PC-9 (cell line): Measurements from ENCODE around the gene MUC22. TPM values are rescaled to one million over a fixed set of nuclear protein-coding genes. Genes with fewer than 3 reads are reported as not detected.

Experiments
- BruUV-seq: library from RNA; stranded (reverse); fragments of 400-500 nt; replicated peaks from 2 replicates; lab custom pipeline; 2021; lab: Mats Ljungman, UMichigan
- CTCF ChIA-PET: fragments of 300-600 bp; sonication (Branson Sonifier 250); formaldehyde crosslinking; loops from one replicate; lab custom pipeline; 2022; ENCODE audit warnings: antibody characterized with exemption; lab: Charles Lee
- POLR2A ChIA-PET: fragments of 300-600 bp; sonication (Branson Sonifier 250); formaldehyde crosslinking; loops from one replicate; lab custom pipeline; 2022; ENCODE audit warnings: antibody characterized with exemption; ENCODE audit not compliant: unreplicated experiment; lab: Charles Lee
- DNase-seq, 2 experiments: peaks; one replicate each; pipeline versions ENCODE4 v3.0.0 to v3.0.0-alpha.2; 2015 to 2022; ENCODE audit warnings: mixed read lengths in 1 of 2
- H2AFZ ChIP-seq: fragments of 200-600 bp; sonication (generic); 2 replicates; pipeline ENCODE4 v1.8.1; 2017; ENCODE audit warnings: antibody characterized with exemption
- H3F3A ChIP-seq: fragments of 200-600 bp; sonication (generic); 2 replicates; pipeline ENCODE4 v1.8.1; 2017; ENCODE audit warnings: antibody characterized with exemption, mild to moderate bottlenecking, low read depth; ENCODE audit not compliant: insufficient read depth
- H3K27ac ChIP-seq: fragments of 200-600 bp; sonication (generic); 2 replicates; pipeline ENCODE4 v1.6.1; 2016; ENCODE audit warnings: mixed run types
- H3K27me3 ChIP-seq: fragments of 200-600 bp; sonication (generic); 2 replicates; pipeline ENCODE4 v1.6.1; 2016; ENCODE audit warnings: low read depth, mixed run types; ENCODE audit not compliant: insufficient read depth
- H3K36me3 ChIP-seq: fragments of 200-600 bp; sonication (generic); 2 replicates; pipeline ENCODE4 v1.6.1; 2016; ENCODE audit warnings: low read depth, mixed run types
- H3K4me1 ChIP-seq: fragments of 200-600 bp; sonication (generic); replicated peaks from 2 replicates; pipeline ENCODE4 v1.6.1; 2016; ENCODE audit warnings: mixed run types; ENCODE audit not compliant: insufficient read depth
- H3K4me2 ChIP-seq: fragments of 200-600 bp; sonication (generic); 2 replicates; pipeline ENCODE4 v1.6.1; 2017; ENCODE audit warnings: mixed run types
- H3K4me3 ChIP-seq: fragments of 200-600 bp; sonication (generic); 2 replicates; pipeline ENCODE4 v1.6.1; 2016; ENCODE audit warnings: mixed run types
- H3K79me2 ChIP-seq: fragments of 200-600 bp; sonication (generic); 2 replicates; pipeline ENCODE4 v1.6.1; 2017; ENCODE audit warnings: low read depth, mixed run types
- H3K9me2 ChIP-seq: fragments of 200-600 bp; sonication (generic); 2 replicates; pipeline ENCODE4 v1.8.1; 2017; ENCODE audit warnings: mild to moderate bottlenecking; ENCODE audit not compliant: insufficient read depth
- H3K9me3 ChIP-seq: fragments of 200-600 bp; sonication (generic); 2 replicates; pipeline ENCODE4 v1.8.1; 2016; ENCODE audit warnings: low read depth; ENCODE audit not compliant: insufficient read depth
- H4K20me1 ChIP-seq: fragments of 200-600 bp; sonication (generic); 2 replicates; pipeline ENCODE4 v1.8.1; 2017; ENCODE audit not compliant: insufficient read depth
- EZH2 ChIP-seq: fragments of 200-600 bp; sonication (generic); IDR thresholded peaks from 2 replicates; pipeline ENCODE4 v1.8.0; 2017; ENCODE audit warnings: antibody characterized with exemption, low read depth
- intact Hi-C: fragments of 100-400 bp; cut with micrococcal nuclease; formaldehyde crosslinking; loops from one replicate; pipeline ENCODE4 v1.10.0; 2022; ENCODE audit not compliant: unreplicated experiment
- total RNA-seq: library from RNA; stranded (reverse); gene quantifications from 2 replicates; pipeline ENCODE4 v1.2.3, GENCODE V29; 2021
- TF ChIP-seq, protein P1 (sequence below): fragments of 200-600 bp; sonication (generic); conservative IDR thresholded peaks from 2 replicates; pipeline ENCODE4 v1.6.1; 2017; ENCODE audit warnings: mixed run types, antibody characterized with exemption, mild to moderate bottlenecking, moderate library complexity

MUC22 gene
- total RNA-seq, 1 experiment from 2014 or later = not detected

DNA sequence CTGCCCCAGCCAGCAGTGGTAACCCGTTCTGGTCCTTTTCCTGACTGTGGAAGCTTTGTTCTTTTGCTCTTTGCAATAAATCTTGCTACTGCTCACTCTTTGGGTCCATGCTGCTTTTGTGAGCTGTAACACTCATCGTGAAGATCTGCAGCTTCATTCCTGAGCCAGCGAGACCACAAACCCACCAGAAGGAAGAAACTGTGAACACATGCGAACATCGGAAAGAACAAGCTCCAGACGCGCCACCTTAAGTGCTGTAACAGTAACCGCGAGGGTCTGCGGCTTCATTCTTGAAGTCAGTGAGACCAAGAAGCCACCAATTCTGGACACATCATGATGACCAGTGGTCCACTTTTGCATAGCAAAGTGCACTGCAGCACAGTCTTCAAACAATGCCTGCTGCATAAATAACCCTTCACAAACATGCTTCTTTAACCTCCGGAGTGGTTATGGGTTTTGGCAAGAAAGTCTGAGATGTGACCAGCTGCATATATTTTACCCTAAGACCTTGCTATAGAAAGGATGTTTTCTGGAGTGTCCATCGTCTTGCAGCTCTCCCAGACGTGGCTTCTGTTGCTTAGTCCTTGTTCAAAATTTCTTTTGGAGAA lies 8.9 kb upstream of the MUC22 start:
- Histone ChIP-seq H3K4me1 (peaks cover 45% of the 10 kb centered on the region), H3F3A (peaks cover 50% of the 10 kb centered on the region), H2AFZ (no peak overlapping the region), H4K20me1 (no peaks in the 10 kb centered on the region), H3K4me2 (no peak overlapping the region), H3K36me3 (no peaks in the 10 kb centered on the region), H3K27ac (no peak overlapping the region), H3K4me3 (no peak overlapping the region), H3K79me2 (no peaks in the 10 kb centered on the region), H3K27me3 (no peaks in the 10 kb centered on the region), H3K9me2 (no peaks in the 10 kb centered on the region), H3K9me3 (no peaks in the 10 kb centered on the region)
- TF ChIP-seq, protein P1, sequence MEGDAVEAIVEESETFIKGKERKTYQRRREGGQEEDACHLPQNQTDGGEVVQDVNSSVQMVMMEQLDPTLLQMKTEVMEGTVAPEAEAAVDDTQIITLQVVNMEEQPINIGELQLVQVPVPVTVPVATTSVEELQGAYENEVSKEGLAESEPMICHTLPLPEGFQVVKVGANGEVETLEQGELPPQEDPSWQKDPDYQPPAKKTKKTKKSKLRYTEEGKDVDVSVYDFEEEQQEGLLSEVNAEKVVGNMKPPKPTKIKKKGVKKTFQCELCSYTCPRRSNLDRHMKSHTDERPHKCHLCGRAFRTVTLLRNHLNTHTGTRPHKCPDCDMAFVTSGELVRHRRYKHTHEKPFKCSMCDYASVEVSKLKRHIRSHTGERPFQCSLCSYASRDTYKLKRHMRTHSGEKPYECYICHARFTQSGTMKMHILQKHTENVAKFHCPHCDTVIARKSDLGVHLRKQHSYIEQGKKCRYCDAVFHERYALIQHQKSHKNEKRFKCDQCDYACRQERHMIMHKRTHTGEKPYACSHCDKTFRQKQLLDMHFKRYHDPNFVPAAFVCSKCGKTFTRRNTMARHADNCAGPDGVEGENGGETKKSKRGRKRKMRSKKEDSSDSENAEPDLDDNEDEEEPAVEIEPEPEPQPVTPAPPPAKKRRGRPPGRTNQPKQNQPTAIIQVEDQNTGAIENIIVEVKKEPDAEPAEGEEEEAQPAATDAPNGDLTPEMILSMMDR = no peak
- TF ChIP-seq EZH2 = no peak
- ChIA-PET POLR2A (no interaction called here), CTCF (no interaction called here)
- BruUV-seq = no TSS peak
- no peak for DNase-seq
- intact Hi-C loops = no loop called here

DNA sequence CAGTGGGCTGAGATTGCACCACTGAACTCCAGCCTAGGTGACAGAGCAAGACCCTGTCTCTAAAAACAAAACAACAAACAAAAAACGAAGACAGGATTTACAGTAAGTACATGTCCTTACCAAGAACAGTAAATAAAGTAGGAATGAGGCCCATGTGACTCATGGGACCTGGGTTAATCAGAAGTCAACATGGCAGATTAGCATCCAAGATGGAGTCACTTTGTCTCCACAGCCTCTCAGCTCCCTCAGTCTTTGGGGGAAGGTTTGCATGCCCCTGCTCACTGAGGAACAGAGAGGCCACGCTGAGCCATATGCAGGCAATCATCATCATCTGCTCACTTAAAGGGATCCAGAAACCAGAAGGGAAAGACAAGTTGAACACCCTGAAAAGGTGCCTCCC lies 7.8 kb upstream of the MUC22 start:
- no peak overlapping the region for H2AFZ ChIP-seq
- H3K36me3 ChIP-seq = no peaks in the 10 kb centered on the region
- H3K27me3 ChIP-seq = no peaks in the 10 kb centered on the region

DNA sequence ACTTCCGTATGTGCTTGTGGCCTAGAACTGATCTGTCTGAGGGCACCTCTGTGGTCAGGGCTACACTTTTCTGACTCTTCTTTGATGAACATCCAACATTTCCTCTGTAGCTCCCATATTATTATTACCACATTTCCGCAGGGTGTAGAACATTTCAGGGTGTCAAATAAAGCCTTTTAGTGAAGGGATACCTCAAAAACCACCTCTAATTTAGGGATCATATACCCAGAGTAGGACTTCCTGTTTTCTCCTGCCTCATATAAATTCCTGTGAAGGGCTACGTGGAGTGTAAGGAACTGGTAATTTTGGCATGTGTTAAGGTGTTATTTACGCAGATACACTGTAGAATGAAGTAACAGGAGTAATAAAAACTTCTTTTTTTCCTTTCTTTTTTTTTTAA lies 5.5 kb upstream of the MUC22 start:
- H3K4me3 ChIP-seq = no peak overlapping the region
- no peak overlapping the region for H2AFZ ChIP-seq
- peaks cover 58% of the 10 kb centered on the region for H3K4me1 ChIP-seq
- intact Hi-C loops = loop anchor here (5.0 kb wide), 1 partner anchor 53 kb away; no protein-coding TSS in a partner anchor
- H3K36me3 ChIP-seq = no peaks in the 10 kb centered on the region
- no peaks in the 10 kb centered on the region for H3K27me3 ChIP-seq
- CTCF ChIA-PET = interaction anchor here (0.6 kb wide), 1 partner anchor 62 kb away, joined by 3 read pairs; no protein-coding TSS in a partner anchor
- no peaks in the 10 kb centered on the region for H3K79me2 ChIP-seq
- BruUV-seq = no TSS peak
- POLR2A ChIA-PET = no interaction called here
- H3F3A ChIP-seq = peaks cover 41% of the 10 kb centered on the region
- TF ChIP-seq, protein P1 = no peak
- no peak for DNase-seq
- peak overlapping the region; percentile 42; the same call in 1 of the 2 replicates for H3K27ac ChIP-seq
- no peaks in the 10 kb centered on the region for H3K9me3 ChIP-seq
- H3K9me2 ChIP-seq = no peaks in the 10 kb centered on the region
- H4K20me1 ChIP-seq = no peaks in the 10 kb centered on the region
- peak overlapping the region; percentile 20; the same call in 1 of the 2 replicates for H3K4me2 ChIP-seq

More for the DNA sequence above, 7.8 kb upstream of the MUC22 start:
- no peaks in the 10 kb centered on the region for H4K20me1 ChIP-seq
- no peaks in the 10 kb centered on the region for H3K9me2 ChIP-seq
- TF ChIP-seq, protein P1 = no peak
- TF ChIP-seq EZH2 = no peak
- ChIA-PET CTCF (no interaction called here), POLR2A (interaction anchor here (0.6 kb wide), 1 partner anchor 151 kb away, joined by 8 read pairs; no protein-coding TSS in a partner anchor)
- H3F3A ChIP-seq = peaks cover 50% of the 10 kb centered on the region
- no peaks in the 10 kb centered on the region for H3K9me3 ChIP-seq
- no peak overlapping the region for H3K4me3 ChIP-seq
- no peak overlapping the region for H3K27ac ChIP-seq
- no peak overlapping the region for H3K4me2 ChIP-seq
- peaks cover 56% of the 10 kb centered on the region for H3K4me1 ChIP-seq
- no peaks in the 10 kb centered on the region for H3K79me2 ChIP-seq
- intact Hi-C loops = no loop called here
- no peak for DNase-seq
- no TSS peak for BruUV-seq
